Transverse colon (tissue), 4 donors: Measurements from ENCODE around the gene EFCAB7. TPM values are rescaled to one million over a fixed set of nuclear protein-coding genes. Genes with fewer than 3 reads are reported as not detected.

Experiments
- DNase-seq: peaks from one replicate; pipeline ENCODE4 v3.0.0-alpha.2; 2019
- H3K27ac ChIP-seq, 4 donors: fragments of 200-600 bp; sonication (generic); 2 replicates each; pipeline ENCODE4 v1.5.1; 2016 to 2018; ENCODE audit warnings: inconsistent platforms in 4 of 4
- H3K27me3 ChIP-seq: fragments of 200-600 bp; sonication (generic); 2 replicates; pipeline ENCODE4 v1.5.1; 2017; ENCODE audit warnings: inconsistent platforms
- H3K36me3 ChIP-seq, 4 donors: fragments of 200-600 bp; sonication (generic); 2 replicates each; pipeline ENCODE4 v1.5.1; 2017 to 2019; ENCODE audit warnings: inconsistent platforms in 4 of 4
- H3K4me1 ChIP-seq, 4 donors: fragments of 200-600 bp; sonication (generic); 2 replicates each; pipeline ENCODE4 v1.5.1; 2017 to 2020; ENCODE audit warnings: inconsistent platforms in 4 of 4
- H3K4me3 ChIP-seq, 4 donors: fragments of 200-600 bp; sonication (generic); 1 replicate in 1 of 4; 2 replicates in 3 of 4; pipeline versions ENCODE4 v1.5.1 to v1.6.1; 2017 to 2019; ENCODE audit warnings: inconsistent platforms in 4 of 4
- H3K9me3 ChIP-seq, 2 donors: fragments of 200-600 bp; sonication (generic); 2 replicates each; pipeline ENCODE4 v1.5.1; 2017 to 2019; ENCODE audit warnings: inconsistent platforms in 2 of 2
- EP300 ChIP-seq: sonication (generic); formaldehyde crosslinking; IDR thresholded peaks from one replicate; pipeline ENCODE4 v1.6.1; 2017; ENCODE audit warnings: antibody characterized with exemption, low read depth
- POLR2A ChIP-seq: fragments of 450-650 bp; IDR thresholded peaks from one replicate; pipeline ENCODE4 v1.6.1; 2016; ENCODE audit warnings: antibody characterized with exemption, mild to moderate bottlenecking, moderate library complexity
- POLR2AphosphoS5 ChIP-seq, 3 donors: sonication (generic); formaldehyde crosslinking; IDR thresholded peaks; one replicate each; pipeline ENCODE4 v1.6.1; 2016; ENCODE audit warnings: antibody characterized with exemption in 3 of 3
- WGBS, 2 donors: methylation state at CpG; one replicate each; pipeline ENCODE4 v1.1.5; 2018; ENCODE audit warnings: low coverage in 1 of 2; 5-methylcytosine and 5-hydroxymethylcytosine counted together
- in situ Hi-C, 4 donors: fragments of 200-750 bp; cut with MboI; loops; one replicate each; pipeline versions ENCODE4 v1.15.0 to v1.15.1; 2017; ENCODE audit warnings: low sequenced_read_pairs in 3 of 4, low pct_ligation_motif_present in 1 of 4, low pct_unique_long_range_greater_than_20kb in 1 of 4
- intact Hi-C: fragments of 100-400 bp; cut with DNase I; formaldehyde crosslinking; loops from one replicate; pipeline ENCODE4 v1.15.1; 2023; ENCODE audit warnings: low total_unique reads
- total RNA-seq, 4 donors: library from RNA; depleted of rRNA; stranded (reverse); fragments of >200 nt; gene quantifications; one replicate each; pipeline ENCODE4 v1.1.0, GENCODE V29; 2016
- TF ChIP-seq, protein P1 (sequence below), 5 experiments: fragments of 200-600 bp in 3 of 5; fragments of 450-650 bp in 2 of 5; sonication (generic) in 3 of 5; IDR thresholded peaks; 1 replicate in 2 of 5; 2 replicates in 3 of 5; pipeline ENCODE4 v1.5.1; 2016 to 2017; ENCODE audit warnings: antibody characterized with exemption in 5 of 5, inconsistent platforms in 3 of 5, mild to moderate bottlenecking in 2 of 5, moderate library complexity in 1 of 5

Gene EFCAB7
- total RNA-seq, 4 donors from 2014 or later, result 3.8 to 6.4 (median 4.2) TPM; not detected in 1

GRCh38 chr1:63611231-63611630, 87.9 kb downstream of the EFCAB7 start:
- H3K4me1 ChIP-seq, result peaks cover 0 to 5% (median 4%) of the 10 kb centered on the region in 4 donors
- no peaks in the 10 kb centered on the region for H3K9me3 ChIP-seq
- H3K27me3 ChIP-seq, result no peaks in the 10 kb centered on the region
- DNase-seq, result no peak
- TF ChIP-seq POLR2AphosphoS5 (IDR thresholded peaks at IDR 0.05), result no peak
- TF ChIP-seq, protein P1, sequence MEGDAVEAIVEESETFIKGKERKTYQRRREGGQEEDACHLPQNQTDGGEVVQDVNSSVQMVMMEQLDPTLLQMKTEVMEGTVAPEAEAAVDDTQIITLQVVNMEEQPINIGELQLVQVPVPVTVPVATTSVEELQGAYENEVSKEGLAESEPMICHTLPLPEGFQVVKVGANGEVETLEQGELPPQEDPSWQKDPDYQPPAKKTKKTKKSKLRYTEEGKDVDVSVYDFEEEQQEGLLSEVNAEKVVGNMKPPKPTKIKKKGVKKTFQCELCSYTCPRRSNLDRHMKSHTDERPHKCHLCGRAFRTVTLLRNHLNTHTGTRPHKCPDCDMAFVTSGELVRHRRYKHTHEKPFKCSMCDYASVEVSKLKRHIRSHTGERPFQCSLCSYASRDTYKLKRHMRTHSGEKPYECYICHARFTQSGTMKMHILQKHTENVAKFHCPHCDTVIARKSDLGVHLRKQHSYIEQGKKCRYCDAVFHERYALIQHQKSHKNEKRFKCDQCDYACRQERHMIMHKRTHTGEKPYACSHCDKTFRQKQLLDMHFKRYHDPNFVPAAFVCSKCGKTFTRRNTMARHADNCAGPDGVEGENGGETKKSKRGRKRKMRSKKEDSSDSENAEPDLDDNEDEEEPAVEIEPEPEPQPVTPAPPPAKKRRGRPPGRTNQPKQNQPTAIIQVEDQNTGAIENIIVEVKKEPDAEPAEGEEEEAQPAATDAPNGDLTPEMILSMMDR (IDR thresholded peaks at IDR 0.05), result no peak
- TF ChIP-seq POLR2A, result no peak
- TF ChIP-seq EP300, result no peak
- no peak overlapping the region for H3K27ac ChIP-seq
- WGBS, 2 donors, result 83 to 100% methylated on average over 1 to 3 of the region's 3 CpGs
- no peak overlapping the region for H3K4me3 ChIP-seq
- intact Hi-C loops (no loop called here), in situ Hi-C loops (loop anchor here in 3 of 4 donors (10.0 to 25.0 kb wide), 4 partner anchors 524 to 634 kb away; no protein-coding TSS in a partner anchor)
- H3K36me3 ChIP-seq, result no peaks in the 10 kb centered on the region

- WGBS, 2 donors, result 82 to 100% methylated on average over 1 to 4 of the region's 4 CpGs
- no peak overlapping the region for H3K4me3 ChIP-seq
- no peaks in the 10 kb centered on the region for H3K9me3 ChIP-seq
- in situ Hi-C loops, result loop anchor here in 3 of 4 donors (10.0 to 25.0 kb wide), 4 partner anchors 522 to 632 kb away; no protein-coding TSS in a partner anchor
- H3K36me3 ChIP-seq, result no peaks in the 10 kb centered on the region
- intact Hi-C loops, result no loop called here
- H3K27ac ChIP-seq, result no peak overlapping the region
- peaks cover 0 to 6% (median 4%) of the 10 kb centered on the region in 4 donors for H3K4me1 ChIP-seq
- no peak for DNase-seq
- no peaks in the 10 kb centered on the region for H3K27me3 ChIP-seq
- TF ChIP-seq POLR2AphosphoS5 (IDR thresholded peaks at IDR 0.05) (no peak), EP300 (no peak), POLR2A (no peak)
- TF ChIP-seq, protein P1 (IDR thresholded peaks at IDR 0.05), result no peak
Observed at GRCh38 chr1:63612564-63612963, 89.2 kb downstream of the EFCAB7 start.

- Histone ChIP-seq H3K4me1 (peaks cover 0 to 6% (median 4%) of the 10 kb centered on the region in 4 donors), H3K4me3 (no peak overlapping the region), H3K36me3 (no peaks in the 10 kb centered on the region), H3K27ac (no peak overlapping the region), H3K27me3 (no peaks in the 10 kb centered on the region), H3K9me3 (no peaks in the 10 kb centered on the region)
- intact Hi-C loops, result no loop called here
- TF ChIP-seq POLR2AphosphoS5 (IDR thresholded peaks at IDR 0.05), result no peak
- TF ChIP-seq POLR2A, result no peak
- TF ChIP-seq EP300, result no peak
- DNase-seq, result no peak
- in situ Hi-C loops, result loop anchor here in 3 of 4 donors (10.0 to 25.0 kb wide), 4 partner anchors 522 to 632 kb away; no protein-coding TSS in a partner anchor
Observed at GRCh38 chr1:63612971-63613370, 89.6 kb downstream of the EFCAB7 start.

DNA sequence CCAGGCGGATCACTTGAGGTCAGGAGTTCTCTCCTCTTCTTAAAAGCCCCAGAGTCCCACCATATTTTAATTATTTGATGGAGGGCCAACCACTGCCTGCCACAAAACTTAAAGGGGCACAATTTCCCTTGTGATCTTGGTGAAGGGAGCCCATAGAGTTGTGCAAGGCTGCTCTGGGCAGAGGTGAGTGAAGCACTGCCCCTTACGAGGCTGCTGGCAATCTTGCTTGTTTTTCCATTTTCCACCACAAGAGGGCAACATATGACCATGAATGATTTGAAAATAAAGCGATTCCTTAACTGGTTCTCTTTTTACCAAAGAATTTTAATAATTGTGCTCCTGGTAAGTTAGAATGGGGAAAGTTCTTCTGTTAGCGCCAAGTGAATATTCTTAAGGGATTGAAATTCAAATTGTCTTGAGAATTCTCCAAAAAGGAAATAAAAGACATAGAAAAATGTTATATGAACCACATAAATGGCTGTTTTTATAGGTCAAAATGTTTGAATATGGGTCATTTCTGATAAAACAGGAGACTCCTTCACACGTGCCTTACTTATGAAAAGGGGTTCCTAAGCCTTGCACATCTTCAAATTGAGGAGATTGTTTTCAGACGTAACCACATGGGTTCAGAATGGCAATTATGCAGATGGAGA, 92.6 kb downstream of the EFCAB7 start:
- TF ChIP-seq, protein P1 (IDR thresholded peaks at IDR 0.05), result peak; percentile 75 to 84 (median 79)
- no peak for TF ChIP-seq POLR2AphosphoS5 (IDR thresholded peaks at IDR 0.05)
- intact Hi-C loops (loop anchor here (5.0 kb wide), 1 partner anchor 631 kb away; no protein-coding TSS in a partner anchor), in situ Hi-C loops (loop anchor here in 3 of 4 donors (5.0 to 25.0 kb wide), 5 partner anchors 519 to 629 kb away; no protein-coding TSS in a partner anchor)
- Histone ChIP-seq H3K4me1 (peaks cover 0 to 6% (median 2%) of the 10 kb centered on the region in 4 donors), H3K9me3 (no peaks in the 10 kb centered on the region), H3K27ac (no peak overlapping the region), H3K27me3 (no peaks in the 10 kb centered on the region), H3K4me3 (no peak overlapping the region), H3K36me3 (no peaks in the 10 kb centered on the region)
- 4 to 38% methylated on average over 3 to 6 of the region's 6 CpGs for WGBS, 2 donors
- peak; percentile 52 for DNase-seq
